KMS-11 (cell line): ENCODE data around the gene CENPVL2.
"Not testable (repeated sequence)": the region's sequence is repeated elsewhere in the genome, so short reads cannot be mapped to it uniquely, and the experiment has no call there.

Source experiments
- H2AFZ ChIP-seq: fragments of 200-600 bp; sonication (generic); 2 replicates; pipeline ENCODE4 v1.6.1; 2016; ENCODE audit warnings: antibody characterized with exemption, mixed run types, low read depth
- H3K27ac ChIP-seq: fragments of 200-600 bp; sonication (generic); 2 replicates; pipeline ENCODE4 v1.6.1; 2016; ENCODE audit warnings: mild to moderate bottlenecking, mixed run types
- H3K27me3 ChIP-seq: fragments of 200-600 bp; sonication (generic); 2 replicates; pipeline ENCODE4 v1.6.1; 2017; ENCODE audit warnings: mild to moderate bottlenecking, low read depth, mixed run types, moderate library complexity; ENCODE audit not compliant: insufficient read depth
- H3K36me3 ChIP-seq: fragments of 200-600 bp; sonication (generic); 2 replicates; pipeline ENCODE4 v1.6.1; 2017; ENCODE audit warnings: mild to moderate bottlenecking, mixed run types; ENCODE audit not compliant: insufficient read depth
- H3K4me1 ChIP-seq: fragments of 200-600 bp; sonication (generic); 2 replicates; pipeline ENCODE4 v1.6.1; 2016; ENCODE audit warnings: mild to moderate bottlenecking, low read depth, mixed run types; ENCODE audit not compliant: poor library complexity, severe bottlenecking
- H3K4me2 ChIP-seq: fragments of 200-600 bp; sonication (generic); 2 replicates; pipeline ENCODE4 v1.7.0; 2016; ENCODE audit warnings: mild to moderate bottlenecking, mixed run types
- H3K4me3 ChIP-seq: fragments of 200-600 bp; sonication (generic); IDR thresholded peaks from 2 replicates; pipeline ENCODE4 v1.6.1; 2017; ENCODE audit warnings: low read depth, low read length, mixed read lengths; ENCODE audit not compliant: insufficient read depth
- H3K79me2 ChIP-seq: fragments of 200-600 bp; sonication (generic); 2 replicates; pipeline ENCODE4 v1.6.1; 2016; ENCODE audit warnings: low read depth, mixed run types; ENCODE audit not compliant: insufficient read depth
- H3K9ac ChIP-seq: fragments of 200-600 bp; sonication (generic); 2 replicates; pipeline ENCODE4 v1.6.1; 2016; ENCODE audit warnings: mild to moderate bottlenecking, mixed run types
- H4K20me1 ChIP-seq: fragments of 200-600 bp; sonication (generic); 2 replicates; pipeline ENCODE4 v1.6.1; 2016; ENCODE audit warnings: mild to moderate bottlenecking, mixed run types; ENCODE audit not compliant: insufficient read depth
- CTCF ChIP-seq: fragments of 200-600 bp; sonication (generic); conservative IDR thresholded peaks from 2 replicates; pipeline ENCODE4 v1.6.1; 2017; ENCODE audit warnings: low read depth, mild to moderate bottlenecking, antibody characterized with exemption, low read length, moderate library complexity, mixed read lengths

The CENPVL2 gene

GRCh38 chrX:51641421-51642021 lies 41.1 kb downstream of the CENPVL2 start:
- Histone ChIP-seq H3K36me3 (no peaks in the 10 kb centered on the region), H3K27ac (no peak overlapping the region)

GRCh38 chrX:51636511-51636910 lies 46.1 kb downstream of the CENPVL2 start:
- not testable (repeated sequence) for H3K4me1 ChIP-seq, H3K27me3 ChIP-seq, H3K4me2 ChIP-seq, H2AFZ ChIP-seq, H3K27ac ChIP-seq, H3K4me3 ChIP-seq, H3K79me2 ChIP-seq, H4K20me1 ChIP-seq, H3K9ac ChIP-seq, H3K36me3 ChIP-seq

More at GRCh38 chrX:51641421-51642021, 41.1 kb downstream of the CENPVL2 start:
- H3K9ac ChIP-seq: no peak overlapping the region
- no peaks in the 10 kb centered on the region for H3K4me1 ChIP-seq
- no peak overlapping the region for H2AFZ ChIP-seq
- no peak overlapping the region for H3K4me3 ChIP-seq
- no peaks in the 10 kb centered on the region for H3K27me3 ChIP-seq
- no peaks in the 10 kb centered on the region for H4K20me1 ChIP-seq
- peak; percentile 50 for TF ChIP-seq CTCF
- no peaks in the 10 kb centered on the region for H3K79me2 ChIP-seq
- H3K4me2 ChIP-seq: no peak overlapping the region
